Kidney epithelial cell (primary cell): ENCODE measurements around the gene TREX2. TPM values are rescaled to one million over a fixed set of nuclear protein-coding genes. Genes with fewer than 3 reads are reported as not detected.

ENCODE experiments used
- DNase-seq: peaks from one replicate; pipeline ENCODE4 v3.0.0-alpha.2; 2010; ENCODE audit warnings: low read depth
- H3K27me3 ChIP-seq: 2 replicates; pipeline ENCODE4 v1.6.0; 2011; ENCODE audit warnings: low read length; ENCODE audit not compliant: control insufficient read depth, insufficient read depth
- H3K36me3 ChIP-seq: 2 replicates; pipeline ENCODE4 v1.5.1; 2011; ENCODE audit warnings: low read length; ENCODE audit not compliant: control insufficient read depth, insufficient read depth
- H3K4me3 ChIP-seq: 2 replicates; pipeline ENCODE4 v1.5.1; 2011; ENCODE audit warnings: low read depth, mild to moderate bottlenecking, control low read depth, low read length
- CTCF ChIP-seq: IDR thresholded peaks from 2 replicates; pipeline ENCODE4 v1.5.1; 2011; ENCODE audit warnings: mild to moderate bottlenecking, moderate library complexity, low read length, control low read depth, inconsistent platforms; ENCODE audit not compliant: insufficient read depth, poor library complexity, severe bottlenecking
- total RNA-seq: library from RNA; depleted of rRNA; stranded (reverse); fragments of >200 nt; gene quantifications from 2 replicates; pipeline ENCODE4 v1.2.3, GENCODE V29; 2015

Gene TREX2
- total RNA-seq, 1 donor from 2014 or later, result 1.1 TPM

GRCh38 chrX:153410373-153410772 lies 35.5 kb downstream of the TREX2 start:
- DNase-seq, result no peak
- TF ChIP-seq CTCF, result no peak
- H3K4me3 ChIP-seq, result no peak overlapping the region
- peaks cover 7% of the 10 kb centered on the region for H3K27me3 ChIP-seq
- H3K36me3 ChIP-seq, result no peaks in the 10 kb centered on the region

GRCh38 chrX:153409414-153410101 lies 36.3 kb downstream of the TREX2 start:
- TF ChIP-seq CTCF, result no peak
- Histone ChIP-seq H3K36me3 (no peaks in the 10 kb centered on the region), H3K27me3 (peaks cover 7% of the 10 kb centered on the region), H3K4me3 (no peak overlapping the region)
- no peak for DNase-seq

GRCh38 chrX:153408871-153409351 lies 36.9 kb downstream of the TREX2 start:
- Histone ChIP-seq H3K4me3 (no peak overlapping the region), H3K27me3 (peaks cover 7% of the 10 kb centered on the region), H3K36me3 (no peaks in the 10 kb centered on the region)
- no peak for TF ChIP-seq CTCF
- no peak for DNase-seq

- H3K4me3 ChIP-seq, result no peak overlapping the region
- H3K27me3 ChIP-seq, result peaks cover 7% of the 10 kb centered on the region
- no peaks in the 10 kb centered on the region for H3K36me3 ChIP-seq
- TF ChIP-seq CTCF, result no peak
- DNase-seq, result no peak
These were observed 37.6 kb downstream of the TREX2 start for GRCh38 chrX:153408221-153408721.

- no peaks in the 10 kb centered on the region for H3K36me3 ChIP-seq
- no peak overlapping the region for H3K4me3 ChIP-seq
- no peak for DNase-seq
- no peak for TF ChIP-seq CTCF
- H3K27me3 ChIP-seq, result peaks cover 7% of the 10 kb centered on the region
These were observed 38.1 kb downstream of the TREX2 start for GRCh38 chrX:153407736-153408135.

- no peak overlapping the region for H3K4me3 ChIP-seq
- no peak for TF ChIP-seq CTCF
- peaks cover 6% of the 10 kb centered on the region for H3K27me3 ChIP-seq
- no peak for DNase-seq
- no peaks in the 10 kb centered on the region for H3K36me3 ChIP-seq
These were observed 39.0 kb downstream of the TREX2 start for GRCh38 chrX:153406903-153407302.
